Mesenchymal stem cell (in vitro differentiated cells and primary cell): ENCODE results near the gene EXOC4. TPM values are rescaled to one million over a fixed set of nuclear protein-coding genes. Genes with fewer than 3 reads are reported as not detected.

ENCODE experiments used
- DNase-seq: peaks from one replicate; pipeline ENCODE4 v3.0.0-alpha.2; 2013
- H2AFZ ChIP-seq: one replicate; pipeline ENCODE4 v1.6.1; 2013; ENCODE audit warnings: low read depth, mild to moderate bottlenecking, control low read depth, inconsistent platforms, low read length, moderate library complexity
- H2AK5ac ChIP-seq: 2 replicates; pipeline ENCODE4 v1.6.1; 2013; ENCODE audit warnings: low read length, moderate library complexity, mild to moderate bottlenecking, inconsistent platforms; ENCODE audit not compliant: severe bottlenecking
- H2BK120ac ChIP-seq: one replicate; pipeline ENCODE4 v1.6.1; 2013; ENCODE audit warnings: low read depth, mild to moderate bottlenecking, inconsistent platforms, low read length, moderate library complexity
- H2BK12ac ChIP-seq, 2 experiments: one replicate each; pipeline ENCODE4 v1.6.1; 2013; ENCODE audit warnings: inconsistent platforms in 2 of 2, low read length in 2 of 2, mild to moderate bottlenecking in 2 of 2, moderate library complexity in 2 of 2, control low read depth in 1 of 2
- H2BK15ac ChIP-seq: one replicate; pipeline ENCODE4 v1.6.1; 2013; ENCODE audit warnings: mild to moderate bottlenecking, low read depth, inconsistent platforms; ENCODE audit not compliant: poor library complexity, severe bottlenecking
- H2BK5ac ChIP-seq: 2 replicates; pipeline ENCODE4 v1.6.1; 2013; ENCODE audit warnings: low read depth, mild to moderate bottlenecking, low read length, control low read depth, inconsistent platforms; ENCODE audit not compliant: poor library complexity, severe bottlenecking
- H3K14ac ChIP-seq, 2 experiments: one replicate each; pipeline ENCODE4 v1.6.1; 2013; ENCODE audit warnings: inconsistent platforms in 2 of 2, low read length in 2 of 2, control low read depth in 1 of 2, mild to moderate bottlenecking in 1 of 2, moderate library complexity in 1 of 2
- H3K18ac ChIP-seq, 2 experiments: one replicate each; pipeline ENCODE4 v1.6.1; 2013; ENCODE audit warnings: inconsistent platforms in 2 of 2, low read length in 2 of 2, control low read depth in 1 of 2, low read depth in 1 of 2, mild to moderate bottlenecking in 1 of 2
- H3K23ac ChIP-seq, 2 experiments: one replicate each; pipeline ENCODE4 v1.6.1; 2013; ENCODE audit warnings: inconsistent platforms in 2 of 2, low read length in 2 of 2, mild to moderate bottlenecking in 2 of 2, moderate library complexity in 2 of 2, control low read depth in 1 of 2
- H3K27ac ChIP-seq: 2 replicates; pipeline ENCODE4 v1.5.1; 2013; ENCODE audit warnings: mild to moderate bottlenecking, moderate library complexity, low read length, control low read depth, inconsistent platforms; ENCODE audit not compliant: poor library complexity, severe bottlenecking
- H3K27me3 ChIP-seq, 2 experiments: 2 replicates each; pipeline versions ENCODE4 v1.6.1 to v1.7.0; 2013; ENCODE audit warnings: low read length in 2 of 2, mild to moderate bottlenecking in 2 of 2, moderate library complexity in 2 of 2, control low read depth in 1 of 2, inconsistent platforms in 1 of 2; ENCODE audit not compliant: control insufficient read depth in 1 of 2, insufficient read depth in 1 of 2
- H3K36me3 ChIP-seq, 2 experiments: 2 replicates each; pipeline versions ENCODE4 v1.6.1 to v1.7.0; 2013; ENCODE audit warnings: low read length in 2 of 2, control low read depth in 1 of 2, inconsistent platforms in 1 of 2, low read depth in 1 of 2, mild to moderate bottlenecking in 1 of 2; ENCODE audit not compliant: insufficient read depth in 2 of 2, control insufficient read depth in 1 of 2
- H3K4ac ChIP-seq, 2 experiments: one replicate each; pipeline ENCODE4 v1.6.1; 2013; ENCODE audit warnings: inconsistent platforms in 2 of 2, low read length in 2 of 2, mild to moderate bottlenecking in 2 of 2, moderate library complexity in 2 of 2, control low read depth in 1 of 2, low read depth in 1 of 2
- H3K4me1 ChIP-seq: 2 replicates; pipeline ENCODE4 v1.6.1; 2013; ENCODE audit warnings: low read depth, low read length, control low read depth; ENCODE audit not compliant: control insufficient read depth, insufficient read depth
- H3K4me2 ChIP-seq: 2 replicates; pipeline ENCODE4 v1.6.1; 2013; ENCODE audit warnings: low read length, mild to moderate bottlenecking, inconsistent platforms; ENCODE audit not compliant: poor library complexity, severe bottlenecking
- H3K4me3 ChIP-seq, 2 experiments: 2 replicates each; pipeline versions ENCODE4 v1.5.1 to v1.7.0; 2013; ENCODE audit warnings: low read length in 2 of 2, mild to moderate bottlenecking in 2 of 2, control low read depth in 1 of 2, low read depth in 1 of 2; ENCODE audit not compliant: insufficient read depth in 1 of 2
- H3K79me1 ChIP-seq: replicated peaks from 2 replicates; pipeline ENCODE4 v1.6.1; 2013; ENCODE audit warnings: mild to moderate bottlenecking, control low read depth, low read length, inconsistent platforms; ENCODE audit not compliant: poor library complexity, severe bottlenecking
- H3K9ac ChIP-seq: 2 replicates; pipeline ENCODE4 v1.7.0; 2013; ENCODE audit warnings: mild to moderate bottlenecking, low read length, moderate library complexity
- H3K9me3 ChIP-seq: 2 replicates; pipeline ENCODE4 v1.7.0; 2013; ENCODE audit warnings: mild to moderate bottlenecking, low read length; ENCODE audit not compliant: control insufficient read depth
- H4K8ac ChIP-seq: one replicate; pipeline ENCODE4 v1.6.1; 2013; ENCODE audit warnings: inconsistent platforms, mild to moderate bottlenecking, low read length, moderate library complexity
- H4K91ac ChIP-seq: one replicate; pipeline ENCODE4 v1.6.1; 2013; ENCODE audit warnings: mild to moderate bottlenecking, low read length, inconsistent platforms
- WGBS: methylation state at CpG from one replicate; pipeline ENCODE4 v1.1.7; 2013; ENCODE audit warnings: mixed read lengths; 5-methylcytosine and 5-hydroxymethylcytosine counted together
- small RNA-seq: library from polyadenylated mRNA; stranded (forward); fragments of <200 nt; extraction: miRNeasy Mini kit (QIAGEN cat#:217004); gene quantifications from one replicate; pipeline ENCODE3, GENCODE V24; 2013; ENCODE audit warnings: low read depth

The EXOC4 gene

GRCh38 chr7:134114992-134115391, 862.1 kb downstream of the EXOC4 start:
- Histone ChIP-seq H2AFZ (no peak overlapping the region), H4K8ac (no peak overlapping the region), H3K9me3 (no peaks in the 10 kb centered on the region), H3K4ac (no peak overlapping the region), H2BK15ac (no peak overlapping the region), H3K79me1 (no peaks in the 10 kb centered on the region), H3K18ac (no peak overlapping the region), H2BK120ac (no peak overlapping the region), H3K4me2 (no peak overlapping the region), H3K14ac (no peak overlapping the region), H3K27me3 (no peaks in the 10 kb centered on the region), H3K9ac (no peak overlapping the region), H2BK5ac (no peak overlapping the region), H3K4me1 (no peaks in the 10 kb centered on the region), H3K36me3 (no peaks in the 10 kb centered on the region), H2BK12ac (no peak overlapping the region), H4K91ac (no peak overlapping the region), H3K4me3 (no peak overlapping the region), H3K23ac (no peak overlapping the region), H2AK5ac (no peak overlapping the region), H3K27ac (no peak overlapping the region)
- no peak for DNase-seq
- WGBS: 72% methylated on average over 3 of the region's 4 CpGs

Small RNA genes within 50 kb of the gene (small RNA-seq; reads per million reads assigned to genes)
- not detected for gene MIR6133
